HepG2 (cell line): ENCODE results near the gene SVBP. TPM values are rescaled to one million over a fixed set of nuclear protein-coding genes. Genes with fewer than 3 reads are reported as not detected.

Experiments used
- ATAC-seq: fragments of 200-7000 bp; cut with Tn5 transposase; 3 replicates; pipeline ENCODE4 v1.9.1; 2020; ENCODE audit warnings: mild to moderate bottlenecking, moderate library complexity
- BruUV-seq: library from RNA; stranded (reverse); fragments of 400-500 nt; replicated peaks from 2 replicates; lab custom pipeline; 2021; lab: Mats Ljungman, UMichigan
- CTCF ChIA-PET: fragments of 300-600 bp; formaldehyde crosslinking; extraction: SDS; loops from one replicate; lab custom pipeline; 2021; ENCODE audit warnings: low total read pairs, inconsistent platforms, low intra/inter-chr PET ratio; lab: Yijun Ruan, JAX
- POLR2A ChIA-PET: fragments of 350-600 bp; sonication (Branson Sonifier 250); formaldehyde crosslinking; loops from one replicate; lab custom pipeline; 2020; ENCODE audit warnings: antibody characterized with exemption, inconsistent platforms; lab: Yijun Ruan, JAX
- DNase-seq: peaks from one replicate; pipeline ENCODE4 v3.0.0-alpha.2; 2015; ENCODE audit warnings: low spot score
- FAIRE-seq: peaks from 3 replicates; lab custom pipeline; 2011; peaks lifted over from hg19 to GRCh38; lab: Jason Lieb, UNC
- H2AFZ ChIP-seq: one replicate; pipeline ENCODE4 v1.6.1; 2011; ENCODE audit warnings: low read length, inconsistent platforms
- H3K27ac ChIP-seq: fragments of 300-600 bp; 3 replicates; pipeline ENCODE4 v1.8.0; 2011; ENCODE audit warnings: mixed run types, mild to moderate bottlenecking, mixed read lengths, low read length, inconsistent platforms; ENCODE audit not compliant: insufficient read depth; ENCODE audit errors: extremely low read length
- H3K27me3 ChIP-seq, 2 experiments: fragments of 200-600 bp in 1 of 2; 2 replicates in 1 of 2; 3 replicates in 1 of 2; pipeline versions ENCODE4 v1.6.0 to v1.8.0; 2011; ENCODE audit warnings: low read length in 2 of 2, mild to moderate bottlenecking in 2 of 2, moderate library complexity in 2 of 2, inconsistent platforms in 1 of 2; ENCODE audit not compliant: insufficient read depth in 2 of 2, control insufficient read depth in 1 of 2
- H3K36me3 ChIP-seq, 2 experiments: fragments of 200-600 bp in 1 of 2; replicated peaks in 1 of 2; 2 replicates in 1 of 2; 3 replicates in 1 of 2; pipeline versions ENCODE4 v1.5.1 to v1.8.0; 2011; ENCODE audit warnings: low read length in 2 of 2, inconsistent platforms in 1 of 2; ENCODE audit not compliant: insufficient read depth in 2 of 2, control insufficient read depth in 1 of 2
- H3K4me1 ChIP-seq: 2 replicates; pipeline ENCODE4 v1.5.1; 2012; ENCODE audit warnings: low read length, inconsistent platforms; ENCODE audit not compliant: insufficient read depth
- H3K4me2 ChIP-seq: 2 replicates; pipeline ENCODE4 v1.6.0; 2011; ENCODE audit warnings: low read depth, low read length, inconsistent platforms
- H3K4me3 ChIP-seq, 3 experiments: fragments of 200-600 bp in 1 of 3; sonication (generic), shearing (Covaris generic) in 1 of 3; replicated peaks in 1 of 3; 2 replicates each; pipeline ENCODE4 v1.5.1; 2011 to 2016; ENCODE audit warnings: low read length in 3 of 3, inconsistent platforms in 2 of 3, low read depth in 2 of 3, mild to moderate bottlenecking in 2 of 3, control low read depth in 1 of 3, mixed read lengths in 1 of 3; ENCODE audit not compliant: insufficient read depth in 1 of 3
- H3K79me2 ChIP-seq: one replicate; pipeline ENCODE4 v1.6.1; 2011; ENCODE audit warnings: low read length, inconsistent platforms; ENCODE audit not compliant: insufficient read depth
- H3K9ac ChIP-seq: 2 replicates; pipeline ENCODE4 v1.6.0; 2011; ENCODE audit warnings: mild to moderate bottlenecking, low read depth, low read length, inconsistent platforms; ENCODE audit not compliant: insufficient read depth
- H3K9me3 ChIP-seq: 2 replicates; pipeline ENCODE4 v1.5.1; 2012; ENCODE audit warnings: mild to moderate bottlenecking, low read length
- H4K20me1 ChIP-seq: 2 replicates; pipeline ENCODE4 v1.6.0; 2011; ENCODE audit warnings: inconsistent platforms, mild to moderate bottlenecking, low read length, moderate library complexity; ENCODE audit not compliant: insufficient read depth
- CBFB ChIP-seq: sonication (generic); formaldehyde crosslinking; IDR thresholded peaks from 2 replicates; pipeline ENCODE4 v1.4.0; 2020; ENCODE audit warnings: missing genetic modification reagents
- CHCHD3 ChIP-seq: sonication (generic); formaldehyde crosslinking; IDR thresholded peaks from 2 replicates; pipeline ENCODE4 v1.8.0; 2022; ENCODE audit warnings: mild to moderate bottlenecking, missing genetic modification reagents, moderate library complexity
- DR1 ChIP-seq: sonication (generic); formaldehyde crosslinking; IDR thresholded peaks from 2 replicates; pipeline ENCODE4 v1.8.0; 2021; ENCODE audit warnings: mild to moderate bottlenecking, missing genetic modification reagents, inconsistent platforms
- FUBP1 ChIP-seq: sonication (generic); formaldehyde crosslinking; IDR thresholded peaks from 2 replicates; pipeline ENCODE4 v1.5.1; 2020; ENCODE audit warnings: missing genetic modification reagents, mild to moderate bottlenecking, borderline replicate concordance
- KLF11 ChIP-seq: IDR thresholded peaks from 2 replicates; pipeline ENCODE4 v1.6.1; 2016; ENCODE audit warnings: missing compliant biosample characterization
- MEF2D ChIP-seq: sonication (generic); formaldehyde crosslinking; IDR thresholded peaks from 2 replicates; pipeline ENCODE4 v1.5.1; 2020; ENCODE audit warnings: mild to moderate bottlenecking, missing genetic modification reagents
- NFE2L2 ChIP-seq: fragments of 150-350 bp; IDR thresholded peaks from 2 replicates; pipeline ENCODE4 v1.6.1; 2014; ENCODE audit warnings: low read length
- SOX5 ChIP-seq: IDR thresholded peaks from 2 replicates; pipeline ENCODE4 v1.6.1; 2016; ENCODE audit warnings: borderline replicate concordance
- SSRP1 ChIP-seq: IDR thresholded peaks from 2 replicates; pipeline ENCODE4 v1.6.1; 2016; ENCODE audit warnings: control low read depth
- ZHX2 ChIP-seq, 2 experiments: sonication (generic) in 1 of 2; formaldehyde crosslinking in 1 of 2; IDR thresholded peaks; 2 replicates each; pipeline versions ENCODE4 v1.6.1 to v1.9.0; 2014 to 2022; ENCODE audit warnings: antibody characterized with exemption in 1 of 2, borderline replicate concordance in 1 of 2, inconsistent platforms in 1 of 2, low read depth in 1 of 2, missing genetic modification reagents in 1 of 2
- ZNF138 ChIP-seq: sonication (generic); formaldehyde crosslinking; IDR thresholded peaks from 2 replicates; pipeline ENCODE4 v1.5.0; 2020; ENCODE audit warnings: mild to moderate bottlenecking, low read depth, missing genetic modification reagents
- ZNF275 ChIP-seq: sonication (generic); formaldehyde crosslinking; IDR thresholded peaks from 2 replicates; pipeline ENCODE4 v1.8.0; 2022; ENCODE audit warnings: missing genetic modification reagents, mild to moderate bottlenecking, inconsistent platforms, borderline replicate concordance
- WGBS: methylation state at CpG from one replicate; pipeline ENCODE4 v1.1.6; 2017; ENCODE audit warnings: low lambda C conversion rate; 5-methylcytosine and 5-hydroxymethylcytosine counted together
- in situ Hi-C: cut with HindIII; loops from 2 replicates; pipeline ENCODE4 v1.10.0; 2017; ENCODE audit warnings: low pct_unique_long_range_greater_than_20kb; ENCODE audit not compliant: extremely low pct_ligation_motif_present
- intact Hi-C: fragments of 100-400 bp; cut with micrococcal nuclease; formaldehyde crosslinking; loops from one replicate; pipeline ENCODE4 v1.10.0; 2022; ENCODE audit not compliant: unreplicated experiment
- polyA plus RNA-seq, 8 experiments: library from polyadenylated mRNA; depleted of rRNA in 3 of 8; stranded (reverse) in 7 of 8; unstranded in 1 of 8; fragments of >200 nt; fragmentation: Illumina TruSeq in 4 of 8; extraction: Trizol in 4 of 8; gene quantifications; 2 replicates each; pipeline versions ENCODE4 v1.2.1 to v1.2.3, GENCODE V29; 2011 to 2016; ENCODE audit warnings: low read depth in 4 of 8, missing spikeins in 1 of 8, mixed read lengths in 1 of 8; ENCODE audit not compliant: insufficient read depth in 1 of 8
- total RNA-seq, 5 experiments: library from RNA; depleted of rRNA; stranded (reverse); fragments of >200 nt; fragmentation: Illumina TruSeq; extraction: Trizol; gene quantifications; 2 replicates each; pipeline ENCODE4 v1.2.3, GENCODE V29; 2016; ENCODE audit warnings: low read depth in 1 of 5

Gene SVBP
- total and polyA plus RNA-seq, 2 of the 13 experiments (the other 11 are each of a cell fraction or from before 2014, with no cell fraction given): 28.8 to 48.2 TPM

GRCh38 chr1:42841010-42841409 is 23.8 kb upstream of the SVBP start:
- CTCF ChIA-PET: no interaction called here
- no peak for TF ChIP-seq FUBP1 (CRISPR knock-in tag)
- no peak for TF ChIP-seq SSRP1 (CRISPR knock-in tag)
- TF ChIP-seq ZNF138 (CRISPR knock-in tag): no peak
- TF ChIP-seq ZHX2 (IDR thresholded peaks at IDR 0.05; ENCODE audit: low read depth): no peak
- TF ChIP-seq ZHX2 (CRISPR knock-in tag; IDR thresholded peaks at IDR 0.05; ENCODE audit: borderline replicate concordance): no peak
- no peak for TF ChIP-seq MEF2D (CRISPR knock-in tag)
- TF ChIP-seq KLF11: no peak
- TF ChIP-seq CHCHD3 (CRISPR knock-in tag): no peak
- no peak for TF ChIP-seq DR1 (CRISPR knock-in tag)
- no peak for TF ChIP-seq CBFB (CRISPR knock-in tag)
- TF ChIP-seq SOX5 (CRISPR knock-in tag): no peak
- no peak for TF ChIP-seq ZNF275 (CRISPR knock-in tag)
- no peak for TF ChIP-seq NFE2L2
- Histone ChIP-seq H3K9me3 (no peaks in the 10 kb centered on the region), H4K20me1 (no peaks in the 10 kb centered on the region), H3K27ac (no peak overlapping the region), H3K4me1 (no peaks in the 10 kb centered on the region), H3K79me2 (peaks cover 2% of the 10 kb centered on the region), H3K4me2 (no peak overlapping the region), H3K36me3 (no peaks in the 10 kb centered on the region), H3K9ac (no peak overlapping the region), H2AFZ (no peak overlapping the region), H3K27me3 (no peaks in the 10 kb centered on the region; a peak in 1 of 5 replicates), H3K4me3 (no peak overlapping the region)
- FAIRE-seq: no peak
- no TSS peak for BruUV-seq
- POLR2A ChIA-PET: no interaction called here
- WGBS: 89% methylated on average over 3 of the region's 3 CpGs
- no peak for ATAC-seq
- no peak for DNase-seq
- intact Hi-C loops: no loop called here
- in situ Hi-C loops: no loop called here
